Measurements from ENCODE around the gene FDX2. TPM values are rescaled to one million over a fixed set of nuclear protein-coding genes. Genes with fewer than 3 reads are reported as not detected.

Gene FDX2
- total and polyA plus RNA-seq, 2 of the 8 experiments (the other 6 are each of a cell fraction or from before 2014, with no cell fraction given) = 27.0 to 64.4 TPM

GRCh38 chr19:10328558-10329429 is 13.0 kb upstream of the FDX2 start:
- Histone ChIP-seq H4K5ac (ENCODE audit: insufficient read length, low read depth, low read length) (no peak overlapping the region), H3K27ac (ENCODE audit: low read depth, low read length) (no peak overlapping the region), H3K4me3 (ENCODE audit: extremely low read depth in 1 of 4, insufficient read depth in 2 of 4, low read depth in 3 of 4, low read length in 4 of 4) (no peak overlapping the region), H3K18ac (ENCODE audit: extremely low read depth, low read length) (no peak overlapping the region), H3K23ac (ENCODE audit: insufficient read length) (no peak overlapping the region), H3K4me2 (ENCODE audit: insufficient read depth in 1 of 2, low read depth in 2 of 2, low read length in 2 of 2) (no peak overlapping the region), H3K23me2 (ENCODE audit: low read depth, low read length) (peaks cover 3% of the 10 kb centered on the region), H4K8ac (ENCODE audit: extremely low read depth, insufficient read depth, low read length) (no peak overlapping the region), H3K27me3 (replicated peaks in 1 of 4; ENCODE audit: control insufficient read depth in 3 of 4, extremely low read depth in 1 of 4, insufficient read depth in 3 of 4, low read length in 3 of 4) (no peaks in the 10 kb centered on the region), H2BK120ac (replicated peaks; ENCODE audit: low read depth, low read length) (no peak overlapping the region), H2AK5ac (ENCODE audit: low read depth, low read length) (no peak overlapping the region), H3K4ac (replicated peaks; ENCODE audit: insufficient read length, low read depth, low read length) (no peak overlapping the region), H3K79me1 (ENCODE audit: low read depth, low read length) (peaks cover 7% of the 10 kb centered on the region), H3K9ac (replicated peaks in 1 of 4; ENCODE audit: extremely low read depth in 1 of 4, low read depth in 3 of 4, low read length in 3 of 4) (no peak overlapping the region), H3K9me3 (ENCODE audit: insufficient read depth in 2 of 2, low read depth in 1 of 2, low read length in 1 of 2) (no peaks in the 10 kb centered on the region), H2AFZ (ENCODE audit: low read length) (no peak overlapping the region), H2BK5ac (ENCODE audit: low read depth, low read length) (no peak overlapping the region; the same call in 1 of the 2 replicates), H2BK20ac (ENCODE audit: low read length) (no peak overlapping the region), H3K79me2 (ENCODE audit: control insufficient read depth in 1 of 2, insufficient read depth in 2 of 2, low read length in 2 of 2) (peaks cover 5 to 24% of the 10 kb centered on the region in 2 experiments), H3K56ac (replicated peaks; ENCODE audit: insufficient read length, low read depth, low read length) (no peak overlapping the region), H2BK12ac (ENCODE audit: low read depth, low read length) (no peak overlapping the region), H3K4me1 (replicated peaks in 1 of 4; ENCODE audit: control insufficient read depth in 3 of 4, insufficient read depth in 4 of 4, low read length in 3 of 4) (peaks cover 0 to 6% (median 3%) of the 10 kb centered on the region in 4 experiments; a peak in 5 of 7 replicates), H2BK15ac (ENCODE audit: low read length) (no peak overlapping the region), H4K20me1 (replicated peaks in 1 of 2; ENCODE audit: control insufficient read depth in 1 of 2, insufficient read depth in 2 of 2, low read length in 2 of 2) (peaks cover 9 to 19% of the 10 kb centered on the region in 2 experiments), H3K14ac (ENCODE audit: insufficient read length) (no peak overlapping the region), H3K36me3 (ENCODE audit: control insufficient read depth in 2 of 4, insufficient read depth in 4 of 4, low read length in 3 of 4) (peaks cover 29 to 57% (median 47%) of the 10 kb centered on the region in 4 experiments), H4K91ac (replicated peaks; ENCODE audit: insufficient read length, low read length) (no peak overlapping the region)
- TF ChIP-seq POLR2AphosphoS5 (IDR thresholded peaks at IDR 0.05; ENCODE audit: low read depth, low read length) (0 out of 2 replicates have a peak, but pooled peaks have one; percentile 10), POLR2A (IDR thresholded peaks at IDR 0.05; ENCODE audit: control extremely low read depth in 1 of 2, low read depth in 2 of 2, low read length in 2 of 2) (no peak)
- no peak for FAIRE-seq
- DNase-seq (ENCODE audit: low read depth in 1 of 2, low spot score in 2 of 2) = no peak
- 98% methylated on average over 37 of the region's 41 CpGs; no CpG with 5 or more reads in 1 of the 2 experiments for WGBS, 2 experiments (ENCODE audit: extremely low coverage in 1 of 2, insufficient coverage in 1 of 2, insufficient read length in 1 of 2, insufficient replicate concordance in 2 of 2, low coverage in 1 of 2, low lambda C conversion rate in 2 of 2, missing lambda C conversion rate in 1 of 2)
- CTCF ChIA-PET (ENCODE audit: partially characterized antibody) = interaction anchor here (1.4 to 1.7 kb wide), 2 partner anchors 8 to 69 kb away, joined by 5 to 6 read pairs; no protein-coding TSS in a partner anchor
- POLR2A ChIA-PET (ENCODE audit: partially characterized antibody) = interaction anchor here (0.8 to 2.5 kb wide), 4 partner anchors 12 to 69 kb away, joined by 3 to 6 read pairs (median 4); no protein-coding TSS in a partner anchor
